GM18870 (cell line): ENCODE data around the gene GTF2I.
"Not testable (repeated sequence)": the region's sequence is repeated elsewhere in the genome, so short reads cannot be mapped to it uniquely, and the experiment has no call there.

Source experiments
- ATAC-seq: cut with Tn5 transposase; IDR thresholded peaks from one replicate; pipeline ENCODE4 v1.9.1; 2021; ENCODE audit warnings: moderate library complexity; ENCODE audit not compliant: unreplicated experiment

Gene GTF2I

GRCh38 chr7:74709880-74710671 lies 52.6 kb downstream of the GTF2I start:
- no peak for ATAC-seq

DNA sequence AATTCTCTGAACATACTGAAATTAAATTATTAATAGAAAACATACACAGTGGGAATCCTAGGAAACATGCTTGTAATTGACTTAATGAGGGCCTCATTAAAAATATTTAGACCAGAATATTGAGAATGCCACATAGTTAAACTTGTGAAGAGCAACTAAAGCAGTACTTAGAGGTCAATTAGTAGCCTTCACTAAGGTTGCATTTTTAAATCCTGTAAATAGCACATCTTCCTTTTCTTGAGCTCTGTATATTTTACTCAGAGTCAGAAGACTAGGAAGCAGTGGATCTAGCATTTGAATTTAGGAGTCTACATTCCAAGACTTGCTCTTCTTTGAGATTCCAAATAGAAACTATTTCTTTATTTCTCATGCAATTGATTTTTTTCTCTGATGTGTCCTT lies 56.0 kb downstream of the GTF2I start:
- ATAC-seq = no peak

DNA sequence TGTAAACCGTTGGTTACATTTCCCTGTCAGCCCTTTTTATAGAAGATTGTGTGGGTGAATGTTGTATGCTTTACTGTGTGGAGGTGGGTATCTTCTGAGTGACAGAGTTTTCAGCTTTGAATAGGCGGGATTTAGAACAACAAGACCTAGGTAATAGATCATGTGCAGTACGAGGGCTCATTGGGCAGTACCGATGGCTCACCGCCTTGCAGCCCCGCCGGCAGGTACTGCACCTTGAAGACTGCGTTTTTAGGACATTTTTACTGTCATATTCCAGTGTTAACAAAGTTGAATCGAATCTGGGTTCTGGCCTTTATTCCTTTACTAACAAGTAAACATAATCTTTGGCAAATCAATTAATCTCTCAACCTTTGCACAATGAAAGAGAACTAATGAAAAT lies 60.4 kb downstream of the GTF2I start:
- no peak for ATAC-seq

- no peak for ATAC-seq
These were observed 60.8 kb downstream of the GTF2I start for GRCh38 chr7:74718336-74718735.

DNA sequence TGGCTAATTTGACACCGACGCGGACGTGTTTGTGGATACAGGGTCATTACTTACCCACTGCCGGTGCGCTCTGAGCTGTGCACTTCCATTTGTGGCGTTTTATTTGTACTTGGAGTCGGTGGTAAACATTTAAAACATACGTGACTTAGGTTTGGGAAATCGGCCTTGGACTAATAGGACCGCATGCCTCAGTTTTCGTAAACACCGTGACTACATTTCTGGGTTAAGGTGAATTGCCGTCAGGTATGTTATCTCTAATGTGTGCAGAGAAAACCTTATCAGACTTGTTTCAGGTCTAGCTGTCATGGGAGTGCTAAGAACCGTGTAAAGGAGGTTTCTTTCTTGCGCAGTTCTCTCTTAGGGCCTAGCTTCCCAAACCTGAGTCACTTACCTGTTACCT lies 64.6 kb downstream of the GTF2I start:
- ATAC-seq = no peak

DNA sequence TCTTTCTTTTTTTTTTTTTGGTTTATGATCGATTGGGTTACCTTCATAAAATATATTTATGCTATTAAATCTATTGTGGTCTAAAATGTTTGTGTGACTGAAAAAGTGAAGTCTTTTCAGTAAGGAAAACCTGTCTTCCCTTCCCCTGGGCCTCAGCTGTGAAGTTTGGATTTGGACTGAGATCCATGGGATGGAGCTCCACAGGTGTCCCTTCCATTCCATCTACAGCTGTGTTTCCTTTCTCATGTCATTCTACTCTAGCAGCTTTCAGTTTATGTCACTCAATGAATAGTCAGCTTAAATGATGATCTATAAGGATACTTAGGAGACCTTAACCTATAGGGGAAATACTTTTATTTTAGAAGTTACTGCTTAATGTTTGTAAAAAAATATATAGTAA lies 68.3 kb downstream of the GTF2I start:
- no peak for ATAC-seq

GRCh38 chr7:74726309-74727101 lies 69.0 kb downstream of the GTF2I start:
- ATAC-seq = no peak

DNA sequence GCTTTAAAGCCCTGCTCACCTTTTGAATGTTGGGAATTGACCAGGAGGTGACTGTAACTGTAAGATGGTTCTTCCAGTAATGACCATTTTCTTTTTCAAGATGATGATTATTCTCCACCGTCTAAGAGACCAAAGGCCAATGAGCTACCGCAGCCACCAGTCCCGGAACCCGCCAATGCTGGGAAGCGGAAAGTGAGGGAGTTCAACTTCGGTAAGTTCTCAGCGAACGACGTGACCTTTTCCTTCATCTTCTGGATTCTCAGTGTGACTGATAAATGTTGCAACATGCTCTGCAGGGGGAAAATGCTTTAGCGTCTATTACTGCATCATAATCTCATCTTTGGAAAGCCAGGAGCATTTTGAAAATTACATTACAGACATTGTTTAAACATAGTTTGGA lies 71.2 kb downstream of the GTF2I start:
- ATAC-seq = not testable (repeated sequence)

DNA sequence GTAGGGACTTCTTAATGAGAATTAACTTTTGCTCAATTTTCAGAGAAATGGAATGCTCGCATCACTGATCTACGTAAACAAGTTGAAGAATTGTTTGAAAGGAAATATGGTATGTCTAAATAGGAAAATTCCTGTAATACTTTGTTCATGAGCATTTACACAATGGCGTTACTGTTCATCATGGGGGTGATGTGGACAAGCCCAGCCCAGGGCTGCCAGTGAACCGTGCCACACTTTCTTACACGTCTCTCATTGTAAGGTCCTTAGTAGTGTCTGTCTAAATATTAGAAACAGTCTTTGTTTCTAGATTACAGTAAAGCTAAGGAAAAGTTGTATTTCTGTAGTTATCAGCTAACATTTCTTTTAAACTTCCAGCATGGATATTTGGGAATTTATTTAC lies 72.7 kb downstream of the GTF2I start:
- not testable (repeated sequence) for ATAC-seq

GRCh38 chr7:74739974-74740703 lies 82.6 kb downstream of the GTF2I start:
- ATAC-seq = not testable (repeated sequence)

- not testable (repeated sequence) for ATAC-seq
These were observed 86.5 kb downstream of the GTF2I start for GRCh38 chr7:74743936-74744557.

DNA sequence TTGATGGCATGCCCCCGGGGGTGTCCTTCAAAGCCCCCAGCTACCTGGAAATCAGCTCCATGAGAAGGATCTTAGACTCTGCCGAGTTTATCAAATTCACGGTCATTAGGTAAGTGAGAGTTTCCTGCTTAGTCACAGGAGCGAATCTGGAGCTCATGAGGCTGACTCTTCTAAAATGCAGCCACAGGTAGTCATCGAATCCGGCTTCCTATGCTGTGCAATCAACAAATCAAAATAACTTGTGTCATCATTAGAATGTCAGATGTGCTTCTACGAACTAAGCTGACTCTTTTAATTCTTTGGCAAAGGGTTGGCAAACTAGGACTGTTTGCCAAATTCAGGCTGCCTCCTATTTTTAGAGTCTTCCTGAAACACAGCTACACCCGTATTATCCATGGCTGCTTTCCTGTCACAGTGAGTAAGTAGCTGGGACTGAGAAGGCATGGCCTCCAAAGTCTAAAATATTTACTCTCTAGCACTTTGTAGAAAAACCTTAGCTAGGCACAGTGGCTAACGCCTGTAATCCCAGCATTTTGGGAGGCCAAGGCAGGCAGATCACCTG lies 96.5 kb downstream of the GTF2I start:
- ATAC-seq = not testable (repeated sequence)

DNA sequence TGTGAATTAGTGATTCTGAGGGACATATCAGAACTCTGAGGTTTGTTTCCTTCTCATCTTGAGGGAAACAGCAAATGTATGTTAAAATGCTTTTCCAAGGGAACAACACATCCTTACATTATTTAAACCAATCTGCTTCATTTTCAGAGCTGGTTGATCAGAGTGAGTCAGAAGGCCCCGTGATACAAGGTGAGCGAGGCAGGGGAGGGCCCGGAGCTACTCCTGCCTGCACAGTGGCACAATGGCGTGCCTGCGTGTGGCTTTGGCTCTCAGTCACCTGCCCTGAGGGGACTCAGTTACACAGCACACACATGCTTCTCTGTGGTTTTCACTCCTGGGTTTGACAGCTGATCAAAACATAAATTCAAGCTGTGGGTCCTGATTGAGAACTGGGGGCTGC lies 99.2 kb downstream of the GTF2I start:
- ATAC-seq = not testable (repeated sequence)

- not testable (repeated sequence) for ATAC-seq
These were observed 100.8 kb downstream of the GTF2I start for GRCh38 chr7:74758268-74758667.

GRCh38 chr7:74758982-74759381 lies 101.5 kb downstream of the GTF2I start:
- ATAC-seq = not testable (repeated sequence)

DNA sequence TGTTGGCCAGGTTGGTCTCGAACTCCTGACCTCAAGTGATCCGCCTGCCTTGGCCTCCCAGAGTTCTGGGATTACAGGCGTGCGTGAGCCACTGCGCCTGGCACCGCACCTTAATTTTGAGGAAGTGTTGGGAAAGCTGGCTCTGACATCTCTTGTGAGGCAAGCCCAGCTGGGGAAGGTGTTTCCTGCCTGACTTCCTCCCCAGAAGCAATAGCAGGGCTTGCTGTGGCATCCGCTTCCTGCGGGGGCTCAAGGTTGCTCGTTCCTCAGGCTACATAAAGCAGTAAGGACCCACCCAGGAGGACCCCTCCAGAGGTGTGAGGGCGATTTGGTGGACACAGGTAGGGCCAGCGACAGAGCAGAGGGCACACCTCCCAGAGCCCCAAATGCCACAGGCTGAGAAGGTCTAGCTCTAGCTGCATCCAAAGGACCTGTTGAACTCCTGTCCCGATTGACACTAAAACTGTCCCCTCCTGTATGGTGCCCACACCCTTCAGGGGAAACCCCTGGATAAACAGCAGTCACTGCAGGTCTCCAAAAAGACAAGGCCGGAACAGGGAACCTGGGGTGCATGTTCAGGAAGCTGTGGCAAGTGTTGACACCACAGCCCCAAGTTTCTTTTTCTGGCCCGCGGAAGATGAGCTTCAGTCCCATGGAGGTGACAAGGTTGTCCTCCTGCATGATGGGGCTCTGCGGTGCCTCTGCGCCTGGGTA lies 107.8 kb downstream of the GTF2I start:
- not testable (repeated sequence) for ATAC-seq

DNA sequence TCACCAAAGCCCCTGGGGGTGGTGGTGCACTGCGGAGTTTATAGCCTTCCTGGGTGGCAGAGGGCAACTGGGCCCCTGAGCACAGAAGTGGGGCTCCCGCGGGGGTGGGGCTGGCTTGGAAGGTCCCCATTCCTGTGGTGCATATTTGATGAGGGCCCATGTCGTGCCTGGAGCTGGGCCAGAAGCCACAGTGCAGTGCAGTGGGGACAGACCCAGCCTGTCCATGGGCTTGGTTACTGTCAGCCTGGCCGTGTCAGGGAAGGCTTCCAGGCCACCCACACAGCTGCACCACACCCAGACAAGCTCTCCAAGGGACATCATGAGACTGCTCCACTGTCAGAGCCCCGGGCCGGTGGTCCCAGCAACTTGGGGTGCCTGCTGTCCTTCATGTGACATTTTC lies 109.0 kb downstream of the GTF2I start:
- not testable (repeated sequence) for ATAC-seq

DNA sequence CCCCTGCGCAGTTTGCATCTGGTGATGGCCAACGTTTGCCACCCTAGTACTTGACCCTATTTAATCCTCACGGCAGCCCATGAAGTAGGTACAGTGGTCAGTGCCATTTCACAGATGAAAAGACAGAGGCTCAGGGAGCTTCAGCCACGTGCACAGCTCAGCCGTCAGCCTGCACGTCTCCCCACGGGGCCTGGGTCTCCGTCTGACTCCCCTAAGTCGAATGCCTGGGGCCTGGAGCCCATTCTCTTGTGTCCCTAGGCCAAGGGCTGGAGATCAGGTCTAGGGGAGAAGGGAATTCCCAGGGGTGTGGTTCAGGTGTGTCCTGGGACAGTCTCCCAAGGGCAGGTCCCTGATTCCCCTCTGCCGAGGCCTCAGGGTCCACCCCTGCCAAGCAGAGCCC lies 109.5 kb downstream of the GTF2I start:
- ATAC-seq = not testable (repeated sequence)

GRCh38 chr7:74770062-74770461 lies 112.5 kb downstream of the GTF2I start:
- not testable (repeated sequence) for ATAC-seq

DNA sequence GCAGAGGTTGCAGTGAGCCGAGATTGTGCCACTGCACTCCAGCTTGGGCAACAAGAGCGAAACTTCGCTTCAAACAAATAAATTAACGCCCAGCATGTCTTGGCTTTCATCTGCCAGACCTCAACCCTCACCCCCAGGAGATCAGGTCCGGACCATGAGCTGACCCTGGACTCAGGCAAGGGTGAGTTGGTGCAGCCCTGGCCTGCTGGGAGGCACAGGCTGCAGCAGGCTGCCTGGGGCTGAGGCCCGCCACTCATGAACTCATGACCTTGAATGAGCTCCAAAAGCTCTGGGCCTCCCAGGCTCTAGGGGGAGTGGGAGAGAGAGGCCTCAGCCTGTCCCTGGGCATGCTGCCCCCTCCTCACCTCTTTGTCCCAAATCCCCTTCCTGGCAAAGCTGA lies 114.6 kb downstream of the GTF2I start:
- not testable (repeated sequence) for ATAC-seq
